ENCODE results near the gene QPRT.
"Not testable (repeated sequence)": the region's sequence is repeated elsewhere in the genome, so short reads cannot be mapped to it uniquely, and the experiment has no call there.

QPRT gene

GRCh38 chr16:29721167-29721879, 42.3 kb downstream of the QPRT start:
- DNase-seq, result peak; percentile 44 to 59

- no peak for DNase-seq
Observed at GRCh38 chr16:29726845-29727377, 47.9 kb downstream of the QPRT start.

GRCh38 chr16:29727452-29727851, 48.5 kb downstream of the QPRT start:
- DNase-seq, result no peak

GRCh38 chr16:29729116-29729521, 50.1 kb downstream of the QPRT start:
- peak; percentile 22 to 33 for DNase-seq

GRCh38 chr16:29730649-29731048, 51.7 kb downstream of the QPRT start:
- no peak for DNase-seq

GRCh38 chr16:29731768-29732601, 53.0 kb downstream of the QPRT start:
- not testable (repeated sequence) for DNase-seq

- DNase-seq, result no peak
Observed at GRCh38 chr16:29734786-29735185, 55.8 kb downstream of the QPRT start.

GRCh38 chr16:29736112-29736511, 57.1 kb downstream of the QPRT start:
- no peak for DNase-seq

- DNase-seq, result no peak
Observed at GRCh38 chr16:29736764-29737163, 57.8 kb downstream of the QPRT start.

GRCh38 chr16:29737713-29738112, 58.7 kb downstream of the QPRT start:
- no peak for DNase-seq

- DNase-seq, result no peak
Observed at GRCh38 chr16:29738514-29738913, 59.5 kb downstream of the QPRT start.

GRCh38 chr16:29739927-29740629, 61.1 kb downstream of the QPRT start:
- DNase-seq, result not testable (repeated sequence)

- DNase-seq, result not testable (repeated sequence)
Observed at GRCh38 chr16:29740630-29741015, 61.6 kb downstream of the QPRT start.

- no peak for DNase-seq
Observed at GRCh38 chr16:29742683-29743275, 63.8 kb downstream of the QPRT start.

GRCh38 chr16:29743475-29743826, 64.5 kb downstream of the QPRT start:
- DNase-seq, result no peak

GRCh38 chr16:29743827-29744531, 65.0 kb downstream of the QPRT start:
- DNase-seq, result no peak

- DNase-seq, result peak; percentile 11 to 12
Observed at GRCh38 chr16:29744541-29745101, 65.6 kb downstream of the QPRT start.

GRCh38 chr16:29745121-29745852, 66.3 kb downstream of the QPRT start:
- peak; percentile 45 to 63 for DNase-seq

GRCh38 chr16:29745853-29746345, 66.9 kb downstream of the QPRT start, which contains the start of gene C16orf54:
TSS of gene C16orf54 (minus strand) at chr16:29745990. CDS start at chr16:29744951, 1,039 bp downstream.
- peak; percentile 59 to 70 for DNase-seq

GRCh38 chr16:29746518-29746917, 67.5 kb downstream of the QPRT start:
- not testable (repeated sequence) for DNase-seq

All from Kasumi-1 (cell line).